VCaP (cell line): ENCODE data around the gene VPS13D.
A peak's percentile ranks its signal among the peaks of the same experiment; 100 is the strongest.

Experiments used
- H3K27ac ChIP-seq: fragments of 450-650 bp; 2 replicates; pipeline ENCODE4 v1.5.1; 2017
- TF ChIP-seq, protein P1 (sequence below): fragments of 450-650 bp; conservative IDR thresholded peaks from 2 replicates; pipeline ENCODE4 v1.5.1; 2017; ENCODE audit warnings: mild to moderate bottlenecking, moderate library complexity

The VPS13D gene

DNA sequence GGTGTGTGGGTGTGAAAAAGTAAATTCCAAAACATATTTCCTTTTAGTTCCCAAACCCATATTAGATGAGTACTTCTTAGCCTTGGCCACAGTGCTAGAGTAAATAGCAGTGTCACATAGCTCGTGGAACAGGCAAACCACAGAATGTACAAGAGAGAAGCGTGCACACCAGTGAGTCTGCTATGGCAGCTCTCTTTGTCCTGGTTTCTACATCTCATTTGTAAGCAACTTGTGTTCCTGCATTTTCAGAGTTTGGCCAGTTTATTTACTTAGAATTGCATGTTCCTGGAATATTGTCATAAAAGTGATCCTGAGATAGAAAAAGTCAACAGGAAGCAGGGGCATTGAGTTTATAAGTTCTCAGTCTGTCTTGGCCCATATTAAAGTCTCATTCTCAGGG, 246.1 kb downstream of the VPS13D start:
- TF ChIP-seq, protein P1, sequence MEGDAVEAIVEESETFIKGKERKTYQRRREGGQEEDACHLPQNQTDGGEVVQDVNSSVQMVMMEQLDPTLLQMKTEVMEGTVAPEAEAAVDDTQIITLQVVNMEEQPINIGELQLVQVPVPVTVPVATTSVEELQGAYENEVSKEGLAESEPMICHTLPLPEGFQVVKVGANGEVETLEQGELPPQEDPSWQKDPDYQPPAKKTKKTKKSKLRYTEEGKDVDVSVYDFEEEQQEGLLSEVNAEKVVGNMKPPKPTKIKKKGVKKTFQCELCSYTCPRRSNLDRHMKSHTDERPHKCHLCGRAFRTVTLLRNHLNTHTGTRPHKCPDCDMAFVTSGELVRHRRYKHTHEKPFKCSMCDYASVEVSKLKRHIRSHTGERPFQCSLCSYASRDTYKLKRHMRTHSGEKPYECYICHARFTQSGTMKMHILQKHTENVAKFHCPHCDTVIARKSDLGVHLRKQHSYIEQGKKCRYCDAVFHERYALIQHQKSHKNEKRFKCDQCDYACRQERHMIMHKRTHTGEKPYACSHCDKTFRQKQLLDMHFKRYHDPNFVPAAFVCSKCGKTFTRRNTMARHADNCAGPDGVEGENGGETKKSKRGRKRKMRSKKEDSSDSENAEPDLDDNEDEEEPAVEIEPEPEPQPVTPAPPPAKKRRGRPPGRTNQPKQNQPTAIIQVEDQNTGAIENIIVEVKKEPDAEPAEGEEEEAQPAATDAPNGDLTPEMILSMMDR = no peak
- peak overlapping the region; percentile 96 for H3K27ac ChIP-seq

DNA sequence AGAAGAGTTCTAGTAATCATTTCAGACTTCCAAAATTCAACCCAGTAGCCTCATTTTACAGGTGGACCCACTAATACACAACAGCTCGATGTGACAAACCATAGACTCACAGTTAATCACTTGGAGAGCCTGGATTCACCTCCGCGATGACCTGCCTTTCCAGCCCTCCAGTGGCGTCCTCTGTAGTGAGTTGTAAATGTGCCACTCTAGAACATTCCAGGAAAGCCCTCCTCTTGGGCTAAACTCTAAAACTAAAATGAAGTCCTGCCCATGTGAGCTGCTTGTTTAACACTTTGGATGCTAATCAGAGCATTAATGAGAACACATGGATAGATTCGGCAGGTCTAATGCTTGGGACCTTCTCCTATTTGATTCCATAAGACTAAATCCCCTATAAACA, 247.5 kb downstream of the VPS13D start:
- peak overlapping the region; percentile 96 for H3K27ac ChIP-seq
- TF ChIP-seq, protein P1 = no peak

DNA sequence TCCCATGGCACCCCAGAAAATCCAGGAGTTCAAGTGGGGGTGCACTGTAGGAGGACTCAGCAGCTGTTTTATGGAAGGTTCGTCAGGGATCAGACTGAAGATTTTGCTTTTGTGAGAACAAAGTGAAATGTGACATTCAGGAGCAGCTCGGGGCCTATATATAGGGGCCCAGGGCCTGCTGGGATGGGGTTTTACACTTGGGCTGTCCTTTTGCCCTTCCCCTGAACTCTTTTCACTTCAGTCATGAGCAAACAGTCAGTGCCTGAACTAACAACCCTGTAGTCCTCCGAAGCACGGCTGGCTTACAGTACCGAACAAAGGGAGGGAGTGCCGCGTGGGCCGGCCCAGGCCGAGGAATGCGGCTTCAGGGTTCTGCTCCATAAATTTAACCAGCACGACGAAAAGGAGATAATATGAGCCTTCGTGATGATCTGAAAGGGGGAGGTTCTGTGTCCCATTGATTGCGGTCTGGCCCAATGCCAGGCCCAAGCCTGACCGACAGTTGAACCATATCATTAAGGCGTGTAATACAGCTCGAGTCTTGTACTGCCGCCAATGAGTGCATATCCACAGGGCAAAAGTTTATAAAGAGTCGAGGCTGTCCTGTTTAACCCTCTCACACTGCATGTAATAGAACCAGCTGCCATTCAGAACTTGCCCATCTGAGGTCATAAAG, 248.2 kb downstream of the VPS13D start:
- peak overlapping the region; percentile 96 for H3K27ac ChIP-seq
- TF ChIP-seq, protein P1 = no peak

DNA sequence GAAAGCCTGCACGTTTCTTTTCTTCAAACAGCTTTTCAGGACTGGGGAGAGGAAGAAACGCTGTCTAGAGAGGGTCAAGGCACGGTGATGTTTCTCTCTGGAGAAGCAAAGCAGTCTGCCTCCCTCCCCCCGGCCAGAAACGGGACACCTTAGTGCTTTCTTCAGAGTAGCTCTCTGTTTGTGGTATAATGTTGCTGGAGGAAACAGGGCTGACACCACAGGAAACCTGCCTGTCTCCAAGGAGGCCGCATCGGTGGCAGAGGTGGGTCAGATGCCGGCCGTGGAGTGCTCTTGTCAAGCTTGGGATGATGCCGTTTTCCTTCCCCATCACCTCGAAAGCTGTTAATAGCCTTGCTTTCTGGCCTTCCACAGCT, 248.8 kb downstream of the VPS13D start:
- TF ChIP-seq, protein P1 = no peak
- peak overlapping the region; percentile 96 for H3K27ac ChIP-seq

DNA sequence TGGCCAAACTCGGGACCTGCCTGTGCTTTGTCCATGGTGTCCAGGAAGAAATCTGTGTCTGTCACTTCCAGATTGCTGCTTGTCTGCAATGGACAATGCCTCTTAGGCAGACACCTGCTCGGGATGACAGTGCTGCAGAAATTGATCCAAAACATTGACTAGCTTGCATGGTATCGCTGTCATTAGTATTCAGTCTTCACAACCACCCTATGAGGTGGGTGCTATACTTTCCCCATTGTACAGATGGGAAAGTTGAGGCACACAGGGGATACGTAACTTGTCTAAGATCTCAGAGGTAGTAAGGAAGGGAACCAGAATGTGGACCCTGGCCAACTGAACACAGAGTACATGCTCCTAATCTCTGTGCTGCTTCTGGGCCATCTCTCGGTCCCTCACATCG, 249.5 kb downstream of the VPS13D start:
- TF ChIP-seq, protein P1 = no peak
- peak overlapping the region; percentile 96 for H3K27ac ChIP-seq

DNA sequence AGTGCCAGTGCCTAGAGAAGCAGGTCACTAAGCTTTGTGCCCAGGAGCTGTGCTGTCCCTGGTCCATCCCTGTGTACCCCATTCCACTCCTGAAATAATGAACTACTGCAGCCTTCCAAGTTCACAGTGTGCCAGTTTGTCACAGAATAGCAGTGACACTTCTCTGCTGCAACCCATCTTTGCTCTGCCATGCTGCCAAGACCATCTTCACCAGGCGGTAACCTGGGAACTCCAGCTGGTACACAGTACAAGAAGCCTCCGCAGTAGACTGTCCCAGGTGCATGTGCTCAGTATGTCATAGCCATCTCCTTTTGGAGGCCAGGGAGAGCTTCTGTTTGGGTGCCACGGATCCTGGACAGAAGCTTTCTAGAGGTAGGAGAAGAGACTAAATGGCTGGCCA, 250.2 kb downstream of the VPS13D start:
- peak overlapping the region; percentile 96 for H3K27ac ChIP-seq
- TF ChIP-seq, protein P1 = no peak

DNA sequence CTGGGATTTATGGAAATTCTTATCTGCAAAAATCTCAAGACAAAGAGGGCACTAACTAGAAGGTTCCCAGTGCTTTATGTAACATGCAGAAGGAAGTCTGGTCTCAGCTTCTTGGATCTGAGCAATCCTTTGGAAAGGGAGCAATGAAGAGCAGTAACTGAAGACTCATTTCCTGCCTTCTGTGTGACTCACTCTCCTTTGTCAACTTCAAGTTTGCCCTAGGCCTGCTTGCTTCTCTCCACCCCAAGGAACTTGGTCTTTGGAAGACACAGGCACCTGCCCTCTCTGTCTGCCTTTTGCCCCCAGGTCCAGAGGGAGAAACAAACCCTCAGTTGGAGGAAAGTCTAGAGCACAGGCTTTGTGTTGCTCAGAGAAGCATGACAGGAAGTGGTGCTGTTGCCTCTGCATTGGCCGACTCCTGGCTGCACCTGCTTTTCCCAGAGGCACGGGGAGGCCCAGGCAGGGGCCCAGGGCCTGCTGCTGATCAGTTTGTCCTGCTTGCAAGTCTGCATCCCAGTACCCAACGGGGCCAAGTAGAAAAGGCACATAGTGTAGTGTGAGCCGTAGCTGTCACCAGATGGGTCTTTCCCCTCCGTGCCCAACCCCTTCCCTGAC, 251.0 kb downstream of the VPS13D start:
- TF ChIP-seq, protein P1 = no peak
- peak overlapping the region; percentile 96 for H3K27ac ChIP-seq
